CMK (cell line): ENCODE measurements around the gene RPS6KL1.
"Not testable (repeated sequence)": the region's sequence is repeated elsewhere in the genome, so short reads cannot be mapped to it uniquely, and the experiment has no call there.

Source experiments
- DNase-seq: peaks from one replicate; pipeline ENCODE4 v3.0.0-alpha.2; 2010; ENCODE audit warnings: low read depth

RPS6KL1 gene

GRCh38 chr14:74934476-74935359, 11.7 kb upstream of the RPS6KL1 start:
- DNase-seq: no peak

GRCh38 chr14:74934041-74934440, 11.0 kb upstream of the RPS6KL1 start:
- DNase-seq: no peak

- DNase-seq: not testable (repeated sequence)
Measured at GRCh38 chr14:74932936-74933335, 9.9 kb upstream of the RPS6KL1 start.

- DNase-seq: no peak
Measured at GRCh38 chr14:74932401-74932901, 9.4 kb upstream of the RPS6KL1 start.

GRCh38 chr14:74931744-74932143, 8.7 kb upstream of the RPS6KL1 start:
- DNase-seq: not testable (repeated sequence)

GRCh38 chr14:74929242-74929641, 6.2 kb upstream of the RPS6KL1 start:
- no peak for DNase-seq

GRCh38 chr14:74927225-74927624, 4.2 kb upstream of the RPS6KL1 start:
- DNase-seq: no peak

- DNase-seq: no peak
Measured at GRCh38 chr14:74924061-74924460, 1.0 kb upstream of the RPS6KL1 start.

GRCh38 chr14:74921987-74922751, 891 bp downstream of the RPS6KL1 start:
- no peak for DNase-seq

GRCh38 chr14:74921053-74921620, 1.9 kb downstream of the RPS6KL1 start:
- no peak for DNase-seq

- DNase-seq: no peak
Measured at GRCh38 chr14:74920281-74920680, 2.8 kb downstream of the RPS6KL1 start.

GRCh38 chr14:74919421-74920165, 3.5 kb downstream of the RPS6KL1 start:
- DNase-seq: no peak

- no peak for DNase-seq
Measured at GRCh38 chr14:74918380-74918779, 4.7 kb downstream of the RPS6KL1 start.

- DNase-seq: no peak
Measured at GRCh38 chr14:74917646-74918081, 5.4 kb downstream of the RPS6KL1 start.

GRCh38 chr14:74917178-74917543, 5.9 kb downstream of the RPS6KL1 start:
- DNase-seq: no peak

GRCh38 chr14:74915826-74916225, 7.2 kb downstream of the RPS6KL1 start:
- DNase-seq: no peak

GRCh38 chr14:74915426-74915825, 7.6 kb downstream of the RPS6KL1 start:
- no peak for DNase-seq

GRCh38 chr14:74913986-74914573, 9.0 kb downstream of the RPS6KL1 start:
- no peak for DNase-seq

GRCh38 chr14:74913393-74913910, 9.6 kb downstream of the RPS6KL1 start:
- no peak for DNase-seq

- DNase-seq: no peak
Measured at GRCh38 chr14:74912801-74913200, 10.3 kb downstream of the RPS6KL1 start.

- DNase-seq: no peak
Measured at GRCh38 chr14:74912111-74912510, 10.9 kb downstream of the RPS6KL1 start.
